Vagina (tissue), 2 donors: Measurements from ENCODE around the gene DCTN5. TPM values are rescaled to one million over a fixed set of nuclear protein-coding genes. Genes with fewer than 3 reads are reported as not detected.
"Not testable (repeated sequence)": the region's sequence is repeated elsewhere in the genome, so short reads cannot be mapped to it uniquely, and the experiment has no call there.

Experiments used
- DNase-seq, 2 donors: peaks; one replicate each; pipeline ENCODE4 v3.0.0-alpha.2; 2017; ENCODE audit errors: extremely low spot score in 2 of 2
- H3K27ac ChIP-seq: fragments of 200-600 bp; sonication (generic); one replicate; pipeline ENCODE4 v1.5.1; 2019
- H3K27me3 ChIP-seq: fragments of 200-600 bp; sonication (generic); one replicate; pipeline ENCODE4 v1.5.1; 2019
- H3K36me3 ChIP-seq, 2 donors: fragments of 200-600 bp; sonication (generic); one replicate each; pipeline ENCODE4 v1.5.1; 2017 to 2019
- H3K4me1 ChIP-seq: fragments of 200-600 bp; sonication (generic); one replicate; pipeline ENCODE4 v1.5.1; 2019
- H3K4me3 ChIP-seq, 2 donors: fragments of 200-600 bp; sonication (generic); 1 replicate in 1 of 2; 2 replicates in 1 of 2; pipeline ENCODE4 v1.5.1; 2016 to 2019
- H3K9me3 ChIP-seq: fragments of 200-600 bp; sonication (generic); one replicate; pipeline ENCODE4 v1.5.1; 2019
- POLR2A ChIP-seq, 2 donors: fragments of 450-650 bp; IDR thresholded peaks; one replicate each; pipeline ENCODE4 v1.6.1; 2017; ENCODE audit warnings: antibody characterized with exemption in 2 of 2, mild to moderate bottlenecking in 2 of 2, moderate library complexity in 2 of 2
- POLR2AphosphoS5 ChIP-seq, 2 donors: sonication (generic); formaldehyde crosslinking; IDR thresholded peaks; one replicate each; pipeline ENCODE4 v1.9.0; 2017; ENCODE audit warnings: antibody characterized with exemption in 2 of 2, mild to moderate bottlenecking in 2 of 2, low read depth in 1 of 2; ENCODE audit not compliant: insufficient read depth in 1 of 2
- intact Hi-C: fragments of 100-400 bp; cut with DNase I; formaldehyde crosslinking; loops from one replicate; pipeline ENCODE4 v1.15.1; 2023
- total RNA-seq: library from RNA; depleted of rRNA; stranded (reverse); fragments of >200 nt; gene quantifications from one replicate; pipeline ENCODE4 v1.2.3, GENCODE V29; 2016
- TF ChIP-seq, protein P1 (sequence below), 3 experiments: fragments of 450-650 bp in 2 of 3; fragments of 200-600 bp in 1 of 3; sonication (generic) in 1 of 3; IDR thresholded peaks; one replicate each; pipeline ENCODE4 v1.5.1; 2017 to 2019; ENCODE audit warnings: antibody characterized with exemption in 3 of 3, mild to moderate bottlenecking in 2 of 3, moderate library complexity in 2 of 3

The DCTN5 gene
- total RNA-seq, 1 donor from 2014 or later = 23.6 TPM

DNA sequence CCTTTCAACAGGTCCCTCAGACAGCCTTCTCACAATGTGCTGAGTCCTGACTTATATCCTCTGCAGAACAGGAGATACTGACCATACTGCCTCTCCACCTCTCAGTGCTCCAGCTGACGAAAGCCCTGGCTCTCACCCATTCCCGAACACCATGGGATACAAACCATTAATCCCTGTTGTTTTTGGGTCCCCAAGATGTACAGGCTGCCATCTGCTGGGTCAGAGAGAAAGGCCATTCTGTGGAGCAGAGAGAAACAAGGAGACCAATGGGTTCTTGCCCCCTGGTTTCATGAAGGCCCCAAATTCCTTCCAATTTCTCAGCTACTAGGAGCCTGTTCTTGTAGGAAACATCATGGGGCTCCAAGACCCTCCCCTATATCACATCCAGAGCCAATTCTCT, 68.7 kb downstream of the DCTN5 start:
- no peak for DNase-seq
- no peak overlapping the region for H3K4me3 ChIP-seq
- intact Hi-C loops = no loop called here
- H3K36me3 ChIP-seq = no peaks in the 10 kb centered on the region
- H3K27me3 ChIP-seq = no peaks in the 10 kb centered on the region
- no peaks in the 10 kb centered on the region for H3K9me3 ChIP-seq
- H3K4me1 ChIP-seq = no peaks in the 10 kb centered on the region
- TF ChIP-seq, protein P1, sequence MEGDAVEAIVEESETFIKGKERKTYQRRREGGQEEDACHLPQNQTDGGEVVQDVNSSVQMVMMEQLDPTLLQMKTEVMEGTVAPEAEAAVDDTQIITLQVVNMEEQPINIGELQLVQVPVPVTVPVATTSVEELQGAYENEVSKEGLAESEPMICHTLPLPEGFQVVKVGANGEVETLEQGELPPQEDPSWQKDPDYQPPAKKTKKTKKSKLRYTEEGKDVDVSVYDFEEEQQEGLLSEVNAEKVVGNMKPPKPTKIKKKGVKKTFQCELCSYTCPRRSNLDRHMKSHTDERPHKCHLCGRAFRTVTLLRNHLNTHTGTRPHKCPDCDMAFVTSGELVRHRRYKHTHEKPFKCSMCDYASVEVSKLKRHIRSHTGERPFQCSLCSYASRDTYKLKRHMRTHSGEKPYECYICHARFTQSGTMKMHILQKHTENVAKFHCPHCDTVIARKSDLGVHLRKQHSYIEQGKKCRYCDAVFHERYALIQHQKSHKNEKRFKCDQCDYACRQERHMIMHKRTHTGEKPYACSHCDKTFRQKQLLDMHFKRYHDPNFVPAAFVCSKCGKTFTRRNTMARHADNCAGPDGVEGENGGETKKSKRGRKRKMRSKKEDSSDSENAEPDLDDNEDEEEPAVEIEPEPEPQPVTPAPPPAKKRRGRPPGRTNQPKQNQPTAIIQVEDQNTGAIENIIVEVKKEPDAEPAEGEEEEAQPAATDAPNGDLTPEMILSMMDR (IDR thresholded peaks at IDR 0.05) = no peak
- TF ChIP-seq POLR2A (IDR thresholded peaks at IDR 0.05) (no peak), POLR2AphosphoS5 (IDR thresholded peaks at IDR 0.05; ENCODE audit: insufficient read depth in 1 of 2, low read depth in 1 of 2) (no peak)
- no peak overlapping the region for H3K27ac ChIP-seq

DNA sequence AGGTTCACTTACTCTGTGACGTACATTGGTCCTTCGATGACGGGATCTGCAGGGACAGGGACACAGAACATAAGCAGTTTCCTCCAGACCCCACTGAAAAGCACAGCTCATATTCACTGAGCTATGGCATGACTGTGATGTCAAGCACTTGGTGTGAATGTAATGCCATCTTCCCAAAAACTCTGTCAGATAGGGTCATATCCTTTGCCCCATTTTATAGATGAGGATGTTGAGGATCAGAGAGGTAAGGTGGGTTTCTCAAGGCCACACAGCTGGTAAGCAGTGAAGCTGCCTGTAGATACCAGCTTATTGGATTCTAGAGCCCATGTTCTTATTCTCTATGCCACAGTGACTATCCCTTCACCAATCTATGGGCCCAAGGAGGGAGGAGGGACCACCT, 69.2 kb downstream of the DCTN5 start:
- H3K4me3 ChIP-seq = no peak overlapping the region
- intact Hi-C loops = no loop called here
- H3K27ac ChIP-seq = no peak overlapping the region
- no peaks in the 10 kb centered on the region for H3K9me3 ChIP-seq
- no peaks in the 10 kb centered on the region for H3K36me3 ChIP-seq
- TF ChIP-seq POLR2AphosphoS5 (IDR thresholded peaks at IDR 0.05; ENCODE audit: insufficient read depth in 1 of 2, low read depth in 1 of 2) (no peak), POLR2A (IDR thresholded peaks at IDR 0.05) (no peak)
- TF ChIP-seq, protein P1 (IDR thresholded peaks at IDR 0.05) = no peak
- DNase-seq = no peak
- no peaks in the 10 kb centered on the region for H3K4me1 ChIP-seq
- no peaks in the 10 kb centered on the region for H3K27me3 ChIP-seq

DNA sequence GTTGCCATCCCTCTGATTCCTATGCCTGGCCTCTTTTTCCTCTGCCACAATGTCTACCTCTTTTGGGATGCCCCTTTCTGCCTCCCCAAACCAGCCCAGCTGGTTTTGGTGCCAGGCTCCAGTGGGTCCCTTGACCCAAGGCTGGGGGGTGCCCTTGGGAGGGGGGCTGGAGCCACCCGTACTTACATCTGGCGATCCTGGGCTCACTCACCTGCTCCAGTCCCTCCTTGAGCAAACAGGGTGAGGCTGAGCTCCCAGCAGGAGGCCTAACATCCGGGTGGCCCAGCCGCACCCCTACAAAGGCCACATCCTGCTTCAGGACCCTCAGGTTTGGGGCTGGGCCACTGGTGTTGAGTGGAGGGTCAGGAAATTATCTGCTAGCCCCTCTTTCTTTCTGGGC, 70.5 kb downstream of the DCTN5 start:
- no peaks in the 10 kb centered on the region for H3K27me3 ChIP-seq
- no peak overlapping the region for H3K27ac ChIP-seq
- H3K9me3 ChIP-seq = no peaks in the 10 kb centered on the region
- H3K36me3 ChIP-seq = no peaks in the 10 kb centered on the region
- no peaks in the 10 kb centered on the region for H3K4me1 ChIP-seq
- DNase-seq = no peak
- H3K4me3 ChIP-seq = no peak overlapping the region
- TF ChIP-seq, protein P1 (IDR thresholded peaks at IDR 0.05) = no peak
- TF ChIP-seq POLR2A (IDR thresholded peaks at IDR 0.05) (no peak), POLR2AphosphoS5 (IDR thresholded peaks at IDR 0.05; ENCODE audit: insufficient read depth in 1 of 2, low read depth in 1 of 2) (no peak)
- intact Hi-C loops = no loop called here

DNA sequence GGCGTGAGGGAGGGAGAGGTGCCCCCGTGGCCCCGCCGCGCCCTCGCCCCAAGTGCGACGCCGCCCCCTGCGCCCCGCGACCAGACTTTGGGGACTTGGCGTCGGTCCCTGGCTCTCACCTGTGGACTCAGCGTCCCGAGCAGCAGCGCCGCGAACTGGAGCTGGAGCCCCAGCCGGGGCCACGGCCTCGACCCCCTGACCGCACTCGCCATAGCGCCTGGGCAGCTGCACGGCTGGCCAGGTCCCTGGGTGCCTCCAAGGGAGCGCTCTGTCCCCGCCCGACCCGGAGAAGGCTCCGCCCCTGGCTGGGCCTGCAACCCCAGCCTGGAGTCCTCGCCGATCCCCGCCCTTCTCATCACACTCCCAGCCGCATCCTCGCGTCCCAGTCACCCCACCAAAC, 71.7 kb downstream of the DCTN5 start, which contains the start of gene ERN2:
TSS of gene ERN2 (minus strand) at position 247 of the 400 bp plus-strand sequence. CDS start at position 212, 35 bp downstream.
- Histone ChIP-seq H3K27me3 (no peaks in the 10 kb centered on the region), H3K36me3 (no peaks in the 10 kb centered on the region), H3K4me3 (no peak within 1 kb of the TSS), H3K9me3 (no peaks in the 10 kb centered on the region), H3K27ac (no peak within 1 kb of the TSS), H3K4me1 (no peaks in the 10 kb centered on the region)
- no peak for TF ChIP-seq POLR2A (IDR thresholded peaks at IDR 0.05)
- DNase-seq = no peak
- intact Hi-C loops = no loop called here

DNA sequence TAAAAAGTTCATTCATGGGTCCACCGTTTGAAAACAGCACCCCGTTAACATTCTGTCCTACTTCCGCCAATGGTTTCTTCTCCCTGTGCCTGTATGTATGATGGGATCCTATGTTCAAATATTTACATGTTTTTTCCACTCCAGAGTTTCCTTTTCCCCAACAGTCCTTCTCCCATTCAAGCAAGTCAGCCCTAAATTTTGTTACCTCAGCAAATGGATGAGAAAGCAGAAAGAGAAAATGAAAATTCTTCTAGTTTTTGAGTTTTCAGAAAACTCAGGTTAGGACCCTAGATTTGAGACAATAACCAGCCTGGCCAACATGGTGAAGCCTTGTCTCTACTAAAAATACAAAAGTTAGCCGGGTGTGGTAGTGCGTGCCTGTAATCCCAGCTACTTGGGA, 75.2 kb downstream of the DCTN5 start:
- H3K27ac ChIP-seq = no peak overlapping the region
- H3K9me3 ChIP-seq = no peaks in the 10 kb centered on the region
- H3K4me3 ChIP-seq = no peak overlapping the region
- H3K4me1 ChIP-seq = no peaks in the 10 kb centered on the region
- H3K27me3 ChIP-seq = no peaks in the 10 kb centered on the region
- no peaks in the 10 kb centered on the region for H3K36me3 ChIP-seq
- TF ChIP-seq POLR2AphosphoS5 (IDR thresholded peaks at IDR 0.05; ENCODE audit: insufficient read depth in 1 of 2, low read depth in 1 of 2) = no peak
- no peak for TF ChIP-seq POLR2A (IDR thresholded peaks at IDR 0.05)
- TF ChIP-seq, protein P1 (IDR thresholded peaks at IDR 0.05) = no peak
- intact Hi-C loops = no loop called here
- no peak for DNase-seq

DNA sequence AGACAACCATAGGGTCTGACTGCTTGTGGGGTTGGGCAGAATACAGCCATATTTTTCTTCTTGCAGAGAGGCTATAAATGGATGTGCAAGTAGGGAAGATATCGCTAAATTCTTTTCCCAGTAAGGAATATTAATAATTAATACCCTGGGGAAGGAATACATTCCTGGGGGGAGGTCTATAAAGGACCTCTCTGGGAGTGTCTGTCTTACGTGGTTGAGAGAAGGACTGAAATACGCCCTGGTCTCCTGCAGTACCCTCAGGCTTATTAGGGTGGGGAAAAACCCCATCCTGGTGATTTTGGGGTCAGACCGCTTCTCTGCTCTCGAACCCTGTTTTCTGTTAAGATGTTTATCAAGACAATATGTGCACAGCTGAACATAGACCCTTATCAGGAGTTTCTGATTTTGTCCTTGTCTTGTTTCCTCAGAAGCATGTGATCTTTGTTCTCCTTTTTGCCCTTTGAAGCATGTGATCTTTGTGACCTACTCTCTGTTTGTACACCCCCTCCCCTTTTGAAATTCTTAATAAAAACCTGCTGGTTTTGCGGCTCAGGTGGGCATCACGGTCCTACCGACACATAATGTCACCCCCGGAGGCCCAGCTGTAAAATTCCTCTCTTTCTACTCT, 81.5 kb downstream of the DCTN5 start:
- H3K9me3 ChIP-seq, intact Hi-C loops, H3K27me3 ChIP-seq, H3K4me1 ChIP-seq, H3K4me3 ChIP-seq, H3K36me3 ChIP-seq, DNase-seq, H3K27ac ChIP-seq: not testable (repeated sequence)
